CD4-positive, alpha-beta memory T cell (primary cell): ENCODE measurements around the gene ST3GAL2. TPM values are rescaled to one million over a fixed set of nuclear protein-coding genes. Genes with fewer than 3 reads are reported as not detected.

Source experiments
- CTCF ChIA-PET: fragments of 350-600 bp; sonication (Branson Sonifier 250); formaldehyde crosslinking; loops from one replicate; lab custom pipeline; 2021; ENCODE audit warnings: inconsistent platforms; ENCODE audit not compliant: partially characterized antibody; lab: Charles Lee
- POLR2A ChIA-PET: fragments of 350-600 bp; sonication (Branson Sonifier 250); formaldehyde crosslinking; loops from one replicate; lab custom pipeline; 2021; ENCODE audit not compliant: partially characterized antibody; lab: Charles Lee
- DNase-seq, 5 donors: peaks; one replicate each; pipeline versions ENCODE4 v3.0.0 to v3.0.0-alpha.2; 2020 to 2022; ENCODE audit warnings: mixed read lengths in 1 of 5
- H3K27ac ChIP-seq: one replicate; pipeline ENCODE4 v1.7.0; 2013; ENCODE audit warnings: low read depth, low read length
- H3K27me3 ChIP-seq: 2 replicates; pipeline ENCODE4 v1.7.0; 2013; ENCODE audit warnings: mild to moderate bottlenecking, low read length, moderate library complexity; ENCODE audit not compliant: insufficient read depth
- H3K36me3 ChIP-seq: 2 replicates; pipeline ENCODE4 v1.7.0; 2013; ENCODE audit warnings: mild to moderate bottlenecking, low read length, moderate library complexity; ENCODE audit not compliant: insufficient read depth
- H3K4me1 ChIP-seq: 2 replicates; pipeline ENCODE4 v1.7.0; 2013; ENCODE audit warnings: mild to moderate bottlenecking, low read length, moderate library complexity; ENCODE audit not compliant: insufficient read depth
- H3K4me3 ChIP-seq, 2 donors: one replicate each; pipeline ENCODE4 v1.7.0; 2013; ENCODE audit warnings: low read length in 2 of 2, mild to moderate bottlenecking in 1 of 2
- H3K9me3 ChIP-seq, 2 donors: one replicate each; pipeline ENCODE4 v1.7.0; 2013; ENCODE audit warnings: low read length in 2 of 2, control low read depth in 1 of 2; ENCODE audit not compliant: control insufficient read depth in 1 of 2
- H3K27ac Mint-ChIP-seq, 7 donors: one replicate each; pipeline ENCODE4 v1.8.0; 2020 to 2021; ENCODE audit warnings: mixed read lengths in 7 of 7, mild to moderate bottlenecking in 6 of 7, inconsistent platforms in 3 of 7, moderate library complexity in 3 of 7
- H3K27me3 Mint-ChIP-seq, 2 donors: one replicate each; pipeline ENCODE4 v1.8.0; 2020 to 2021; ENCODE audit warnings: mixed read lengths in 2 of 2
- H3K36me3 Mint-ChIP-seq, 2 donors: one replicate each; pipeline ENCODE4 v1.8.0; 2020 to 2021; ENCODE audit warnings: mixed read lengths in 2 of 2, inconsistent platforms in 1 of 2, mild to moderate bottlenecking in 1 of 2
- H3K4me1 Mint-ChIP-seq, 4 donors: one replicate each; pipeline ENCODE4 v1.8.0; 2020 to 2021; ENCODE audit warnings: mixed read lengths in 4 of 4, mild to moderate bottlenecking in 1 of 4
- H3K4me3 Mint-ChIP-seq, 8 donors: one replicate each; pipeline ENCODE4 v1.8.0; 2020 to 2021; ENCODE audit warnings: mixed read lengths in 8 of 8, mild to moderate bottlenecking in 7 of 8, moderate library complexity in 6 of 8, inconsistent platforms in 3 of 8
- H3K9me3 Mint-ChIP-seq, 8 donors: one replicate each; pipeline ENCODE4 v1.8.0; 2020 to 2021; ENCODE audit warnings: mixed read lengths in 8 of 8, mild to moderate bottlenecking in 5 of 8, inconsistent platforms in 3 of 8, moderate library complexity in 1 of 8
- intact Hi-C: fragments of 100-400 bp; cut with micrococcal nuclease; formaldehyde crosslinking; loops from one replicate; pipeline ENCODE4 v1.15.1; 2023
- polyA plus RNA-seq, 2 donors: library from polyadenylated mRNA; unstranded; fragments of 300-500 nt; fragmentation: Illumina TruSeq; gene quantifications; one replicate each; pipeline ENCODE4 v1.2.3, GENCODE V29; 2021
- total RNA-seq, 2 experiments: library from RNA; stranded (reverse); gene quantifications; one replicate each; pipeline ENCODE4 v1.2.3, GENCODE V29; 2021

ST3GAL2 gene
- total and polyA plus RNA-seq, 4 experiments from 2014 or later, result 10.0 to 30.8 (median 21.7) TPM

DNA sequence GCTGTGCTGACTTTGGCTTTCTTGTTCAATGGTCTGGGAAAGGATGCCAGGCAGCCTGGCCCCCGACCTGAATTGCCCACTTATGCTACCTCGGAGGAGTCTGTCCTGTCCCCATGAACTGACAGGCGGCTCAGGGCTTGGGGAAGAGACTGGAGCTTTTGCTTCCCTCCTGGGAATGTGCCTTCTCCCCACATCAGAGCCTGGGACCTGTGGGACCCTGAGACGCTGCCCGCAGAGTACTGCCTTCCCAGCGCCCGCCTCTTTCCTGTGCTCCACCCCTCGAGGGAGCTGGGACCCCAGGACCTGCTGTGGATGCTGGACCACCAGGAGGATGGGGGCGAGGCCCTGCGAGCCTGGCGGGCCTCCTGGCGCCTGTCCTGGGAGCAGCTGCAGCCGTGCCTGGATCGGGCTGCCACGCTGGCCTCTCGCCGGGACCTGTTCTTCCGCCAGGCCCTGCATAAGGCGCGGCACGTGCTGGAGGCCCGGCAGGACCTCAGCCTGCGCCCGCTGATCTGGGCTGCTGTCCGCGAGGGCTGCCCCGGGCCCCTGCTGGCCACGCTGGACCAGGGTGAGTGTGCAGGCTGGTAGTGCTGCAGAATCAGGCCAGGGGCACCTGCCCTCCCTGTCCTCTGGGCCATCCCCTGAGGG is 34.0 kb upstream of the ST3GAL2 start:
- H3K4me1 Mint-ChIP-seq, result no peaks in the 10 kb centered on the region
- DNase-seq, result no peak
- H3K4me3 Mint-ChIP-seq, result no peak overlapping the region
- intact Hi-C loops, result loop anchor here (5.0 kb wide), 1 partner anchor 76 kb away; no protein-coding TSS in a partner anchor
- no peaks in the 10 kb centered on the region for H3K36me3 ChIP-seq
- no peaks in the 10 kb centered on the region for H3K4me1 ChIP-seq
- no peak overlapping the region for H3K27ac Mint-ChIP-seq
- H3K27me3 ChIP-seq, result no peaks in the 10 kb centered on the region
- no peaks in the 10 kb centered on the region for H3K9me3 ChIP-seq
- no peaks in the 10 kb centered on the region for H3K27me3 Mint-ChIP-seq
- H3K27ac ChIP-seq, result no peak overlapping the region
- peaks cover 5 to 15% of the 10 kb centered on the region in 2 donors for H3K36me3 Mint-ChIP-seq
- ChIA-PET POLR2A (no interaction called here), CTCF (interaction anchor here (0.6 to 1.5 kb wide), 3 partner anchors 14 to 299 kb away, joined by 3 read pairs; no protein-coding TSS in a partner anchor)
- H3K9me3 Mint-ChIP-seq, result no peaks in the 10 kb centered on the region
- H3K4me3 ChIP-seq, result no peak overlapping the region

DNA sequence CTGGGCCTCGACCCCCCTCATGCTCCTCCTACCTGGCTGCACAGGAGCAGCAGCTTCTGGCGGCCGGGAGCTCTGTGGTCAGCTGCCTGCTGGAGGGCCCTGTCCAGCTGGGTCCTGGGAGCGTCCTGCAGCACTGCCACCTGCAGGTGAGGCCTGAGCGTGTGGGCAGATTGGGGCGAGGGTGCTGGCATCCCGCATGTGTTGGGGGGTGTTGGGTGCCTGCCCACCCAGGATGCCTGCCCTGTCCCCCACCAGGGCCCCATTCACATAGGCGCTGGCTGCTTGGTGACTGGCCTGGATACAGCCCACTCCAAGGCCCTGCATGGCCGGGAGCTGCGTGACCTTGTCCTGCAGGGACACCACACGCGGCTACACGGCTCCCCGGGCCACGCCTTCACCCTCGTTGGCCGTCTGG is 32.0 kb upstream of the ST3GAL2 start:
- CTCF ChIA-PET, result interaction anchor here (0.6 to 3.0 kb wide), 7 partner anchors 76 to 563 kb away, joined by 3 to 12 read pairs (median 3); no protein-coding TSS in a partner anchor
- H3K27ac ChIP-seq, result no peak overlapping the region
- no peak overlapping the region for H3K27ac Mint-ChIP-seq
- POLR2A ChIA-PET, result interaction anchor here (0.6 to 1.0 kb wide), 2 partner anchors 105 to 124 kb away, joined by 3 read pairs; no protein-coding TSS in a partner anchor
- H3K4me3 ChIP-seq, result no peak overlapping the region
- H3K9me3 Mint-ChIP-seq, result no peaks in the 10 kb centered on the region
- H3K4me1 Mint-ChIP-seq, result no peaks in the 10 kb centered on the region
- no peaks in the 10 kb centered on the region for H3K9me3 ChIP-seq
- intact Hi-C loops, result loop anchor here (5.0 kb wide), 1 partner anchor 74 kb away; no protein-coding TSS in a partner anchor
- H3K27me3 Mint-ChIP-seq, result no peaks in the 10 kb centered on the region
- H3K4me1 ChIP-seq, result no peaks in the 10 kb centered on the region
- no peaks in the 10 kb centered on the region for H3K36me3 ChIP-seq
- no peak for DNase-seq
- no peaks in the 10 kb centered on the region for H3K27me3 ChIP-seq
- H3K36me3 Mint-ChIP-seq, result peaks cover 3 to 11% of the 10 kb centered on the region in 2 donors
- H3K4me3 Mint-ChIP-seq, result no peak overlapping the region

DNA sequence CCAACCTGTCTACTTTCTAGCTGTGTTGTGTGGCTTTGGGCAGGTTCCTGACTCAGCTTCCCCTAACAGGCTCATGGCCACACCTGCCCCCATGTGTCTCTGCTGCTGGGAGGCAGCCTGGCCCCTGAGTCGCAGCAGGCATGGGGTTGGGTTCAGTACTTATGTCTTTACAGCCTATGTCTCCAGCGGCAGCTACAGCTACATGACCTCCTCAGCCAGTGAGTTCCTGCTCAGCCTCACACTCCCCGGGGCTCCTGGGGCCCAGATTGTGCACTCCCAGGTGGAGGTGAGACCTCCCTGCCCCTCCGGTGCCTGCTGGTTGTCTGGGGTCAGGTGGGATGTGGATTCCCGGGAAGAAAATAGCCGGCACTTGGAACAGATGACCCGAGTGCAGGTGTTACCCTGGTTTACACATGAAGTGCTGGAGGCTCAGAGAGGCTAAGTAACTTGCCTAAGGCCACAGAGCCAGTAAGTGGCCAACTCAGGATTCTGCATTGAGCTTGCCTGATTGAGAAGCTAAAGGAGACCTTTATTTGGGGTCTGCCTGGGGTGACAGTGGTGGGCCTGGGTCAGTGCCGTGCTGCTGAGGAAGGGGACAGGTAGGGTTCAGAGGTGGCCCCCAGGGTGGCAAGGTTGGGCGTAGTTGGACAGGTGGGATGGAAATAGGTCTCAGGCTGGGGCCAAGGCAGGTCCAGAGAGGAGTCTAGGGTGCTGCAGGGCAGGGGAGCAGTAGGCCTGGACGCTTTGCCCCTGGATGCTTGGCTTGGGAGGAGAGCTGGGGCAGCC is 31.4 kb upstream of the ST3GAL2 start:
- DNase-seq, result no peak
- Mint-ChIP-seq H3K4me1 (no peaks in the 10 kb centered on the region), H3K9me3 (no peaks in the 10 kb centered on the region), H3K27me3 (no peaks in the 10 kb centered on the region), H3K4me3 (no peak overlapping the region), H3K27ac (peak overlapping the region in 3 of 7 donors; percentile 55 to 60 (median 57)), H3K36me3 (peaks cover 3 to 12% of the 10 kb centered on the region in 2 donors)
- H3K27me3 ChIP-seq, result no peaks in the 10 kb centered on the region
- H3K36me3 ChIP-seq, result no peaks in the 10 kb centered on the region
- CTCF ChIA-PET, result interaction anchor here (0.6 to 3.0 kb wide), 6 partner anchors 71 to 199 kb away, joined by 3 to 12 read pairs (median 3); no protein-coding TSS in a partner anchor
- intact Hi-C loops, result loop anchor here (5.0 kb wide), 1 partner anchor 73 kb away; no protein-coding TSS in a partner anchor
- no peaks in the 10 kb centered on the region for H3K9me3 ChIP-seq
- H3K4me1 ChIP-seq, result no peaks in the 10 kb centered on the region
- no peak overlapping the region for H3K27ac ChIP-seq
- POLR2A ChIA-PET, result interaction anchor here (0.6 to 1.5 kb wide), 3 partner anchors 16 to 123 kb away, joined by 3 to 4 read pairs (median 3); partner anchors contain the start of gene FCSK
- H3K4me3 ChIP-seq, result no peak overlapping the region

DNA sequence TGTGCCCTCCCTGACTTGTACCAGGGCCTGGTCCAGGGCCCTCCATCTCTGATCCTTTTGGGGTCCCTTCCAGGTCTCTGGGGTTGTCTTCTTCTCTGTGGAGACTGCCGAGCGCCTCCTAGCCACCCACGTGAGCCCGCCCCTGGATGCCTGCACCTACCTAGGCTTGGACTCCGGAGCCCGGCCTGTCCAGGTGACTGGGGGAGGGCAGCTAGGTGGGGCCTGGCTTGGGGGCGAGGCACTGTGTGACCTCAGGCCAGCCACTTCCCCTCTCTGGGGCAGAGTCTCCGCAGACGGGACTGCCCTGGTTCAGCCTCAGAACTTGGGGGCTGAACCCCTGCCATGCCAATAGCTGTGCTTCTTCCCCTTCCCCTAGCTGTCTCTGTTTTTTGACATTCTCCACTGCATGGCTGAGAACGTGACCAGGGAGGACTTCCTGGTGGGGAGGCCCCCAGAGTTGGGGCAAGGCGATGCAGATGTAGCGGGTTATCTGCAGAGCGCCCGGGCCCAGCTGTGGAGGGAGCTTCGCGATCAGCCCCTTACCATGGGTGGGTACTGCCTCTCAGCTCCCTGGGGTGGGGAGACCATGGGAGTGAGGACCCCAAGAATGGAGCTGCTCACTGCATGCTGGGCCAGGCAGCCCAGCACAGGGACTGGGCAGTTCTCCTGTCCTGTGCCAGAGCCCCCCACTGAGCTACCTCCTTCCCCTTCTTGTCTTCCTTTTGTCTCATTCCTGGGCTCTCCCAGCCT is 30.1 kb upstream of the ST3GAL2 start:
- H3K36me3 ChIP-seq, result no peaks in the 10 kb centered on the region

DNA sequence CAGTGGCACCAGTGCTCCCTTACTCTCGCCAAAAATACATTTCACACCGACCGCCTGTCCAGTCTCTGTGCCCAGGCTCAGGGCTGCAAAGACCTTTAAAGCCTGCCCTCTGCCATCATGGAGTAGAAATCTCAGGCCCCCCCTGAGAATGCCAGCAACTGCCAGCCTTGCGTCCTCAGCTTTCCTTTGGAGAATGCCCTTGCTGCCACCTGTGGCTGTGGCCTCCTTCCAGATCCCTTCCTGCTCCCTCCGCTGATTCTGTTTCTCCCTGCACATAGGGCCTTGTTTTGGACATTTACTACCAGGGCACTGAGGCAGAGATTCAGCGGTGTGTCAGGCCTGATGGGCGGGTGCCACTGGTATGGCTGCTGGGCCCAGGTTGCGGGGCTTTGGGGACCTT is 28.7 kb upstream of the ST3GAL2 start:
- CTCF ChIA-PET, result no interaction called here

More for the DNA sequence above, 30.1 kb upstream of the ST3GAL2 start:
- H3K4me1 ChIP-seq, result no peaks in the 10 kb centered on the region
- Mint-ChIP-seq H3K27me3 (no peaks in the 10 kb centered on the region), H3K36me3 (peaks cover 3 to 19% of the 10 kb centered on the region in 2 donors), H3K4me3 (no peak overlapping the region), H3K9me3 (no peaks in the 10 kb centered on the region), H3K27ac (peak overlapping the region in 1 of 7 donors; percentile 68), H3K4me1 (no peaks in the 10 kb centered on the region)
- no peak overlapping the region for H3K4me3 ChIP-seq
- no peaks in the 10 kb centered on the region for H3K9me3 ChIP-seq
- CTCF ChIA-PET, result interaction anchor here (0.9 to 3.0 kb wide), 4 partner anchors 22 to 100 kb away, joined by 3 to 12 read pairs (median 4); no protein-coding TSS in a partner anchor
- H3K27ac ChIP-seq, result no peak overlapping the region
- intact Hi-C loops, result no loop called here
- no peaks in the 10 kb centered on the region for H3K27me3 ChIP-seq
- POLR2A ChIA-PET, result interaction anchor here (1.1 to 1.5 kb wide), 2 partner anchors 9 to 15 kb away, joined by 4 read pairs; partner anchors contain the start of gene FCSK
- no peak for DNase-seq

DNA sequence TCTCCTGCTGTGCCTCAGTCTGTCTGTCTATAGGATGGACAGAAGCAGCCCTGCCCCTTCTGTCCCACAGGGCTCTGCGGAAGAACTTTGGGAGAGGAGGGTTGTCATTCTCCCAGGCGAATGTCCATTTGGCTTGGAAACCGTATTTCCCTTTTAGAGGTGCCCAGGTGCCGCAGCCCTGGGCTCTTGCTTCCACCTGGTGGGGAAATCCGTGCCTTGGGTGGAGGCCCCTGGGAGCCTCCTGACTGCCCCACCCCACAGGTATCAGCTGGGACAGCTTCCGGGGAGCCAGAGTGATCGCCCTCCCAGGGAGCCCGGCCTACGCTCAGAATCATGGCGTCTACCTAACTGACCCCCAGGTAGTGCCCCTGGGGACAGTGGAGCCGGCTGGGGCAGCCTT is 28.2 kb upstream of the ST3GAL2 start:
- no peak for DNase-seq
- no peaks in the 10 kb centered on the region for H3K4me1 ChIP-seq
- Mint-ChIP-seq H3K36me3 (peaks cover 5 to 22% of the 10 kb centered on the region in 2 donors), H3K27ac (no peak overlapping the region), H3K4me3 (no peak overlapping the region), H3K4me1 (no peaks in the 10 kb centered on the region), H3K9me3 (no peaks in the 10 kb centered on the region), H3K27me3 (no peaks in the 10 kb centered on the region)
- intact Hi-C loops, result no loop called here
- H3K9me3 ChIP-seq, result no peaks in the 10 kb centered on the region
- no peaks in the 10 kb centered on the region for H3K27me3 ChIP-seq
- no peak overlapping the region for H3K4me3 ChIP-seq
- H3K36me3 ChIP-seq, result no peaks in the 10 kb centered on the region
- CTCF ChIA-PET, result no interaction called here
- POLR2A ChIA-PET, result no interaction called here
- H3K27ac ChIP-seq, result no peak overlapping the region

More for the DNA sequence above, 28.7 kb upstream of the ST3GAL2 start:
- no peaks in the 10 kb centered on the region for H3K27me3 Mint-ChIP-seq
- no peaks in the 10 kb centered on the region for H3K27me3 ChIP-seq
- POLR2A ChIA-PET, result no interaction called here
- H3K9me3 ChIP-seq, result no peaks in the 10 kb centered on the region
- H3K4me1 ChIP-seq, result no peaks in the 10 kb centered on the region
- no peak overlapping the region for H3K4me3 ChIP-seq
- DNase-seq, result no peak
- H3K27ac Mint-ChIP-seq, result peak overlapping the region in 1 of 7 donors; percentile 36
- H3K4me1 Mint-ChIP-seq, result no peaks in the 10 kb centered on the region
- intact Hi-C loops, result no loop called here
- no peak overlapping the region for H3K4me3 Mint-ChIP-seq
- no peaks in the 10 kb centered on the region for H3K9me3 Mint-ChIP-seq
- H3K36me3 ChIP-seq, result no peaks in the 10 kb centered on the region
- no peak overlapping the region for H3K27ac ChIP-seq
- H3K36me3 Mint-ChIP-seq, result peaks cover 5 to 22% of the 10 kb centered on the region in 2 donors
